HG02763 (cell line): ENCODE results near the gene SGMS1.
"Not testable (repeated sequence)": the region's sequence is repeated elsewhere in the genome, so short reads cannot be mapped to it uniquely, and the experiment has no call there.

Experiments used
- ATAC-seq: cut with Tn5 transposase; IDR thresholded peaks from one replicate; pipeline ENCODE4 v1.9.1; 2021; ENCODE audit warnings: mild to moderate bottlenecking, moderate library complexity; ENCODE audit not compliant: unreplicated experiment

SGMS1 gene

GRCh38 chr10:50281210-50281966 lies 342.4 kb downstream of the SGMS1 start:
- ATAC-seq = no peak

GRCh38 chr10:50280049-50280841 lies 343.5 kb downstream of the SGMS1 start:
- ATAC-seq = no peak

- no peak for ATAC-seq
Observed at GRCh38 chr10:50279489-50279888, 344.3 kb downstream of the SGMS1 start.

GRCh38 chr10:50275650-50276235 lies 348.0 kb downstream of the SGMS1 start:
- ATAC-seq = peak; percentile 50

GRCh38 chr10:50272531-50272930 lies 351.2 kb downstream of the SGMS1 start:
- ATAC-seq = no peak

GRCh38 chr10:50271564-50272250 lies 352.0 kb downstream of the SGMS1 start:
- ATAC-seq = no peak

- not testable (repeated sequence) for ATAC-seq
Observed at GRCh38 chr10:50267877-50268276, 355.9 kb downstream of the SGMS1 start.

- ATAC-seq = not testable (repeated sequence)
Observed at GRCh38 chr10:50262625-50263024, 361.1 kb downstream of the SGMS1 start.

- peak; percentile 96 for ATAC-seq
Observed at GRCh38 chr10:50260791-50261281, 362.9 kb downstream of the SGMS1 start.
